GM12801 (cell line): ENCODE results near the gene SH3BGRL.

Experiments
- CTCF ChIP-seq: IDR thresholded peaks from one replicate; pipeline ENCODE4 v1.5.1; 2011; ENCODE audit warnings: control low read depth; ENCODE audit not compliant: insufficient read length; ENCODE audit errors: extremely low read depth

Gene SH3BGRL

GRCh38 chrX:81286608-81287007, 84.7 kb downstream of the SH3BGRL start:
- TF ChIP-seq CTCF: no peak

- no peak for TF ChIP-seq CTCF
These were observed 90.1 kb downstream of the SH3BGRL start for GRCh38 chrX:81291996-81292395.

- no peak for TF ChIP-seq CTCF
These were observed 92.2 kb downstream of the SH3BGRL start for GRCh38 chrX:81294101-81294500.

GRCh38 chrX:81301877-81302276, 100.0 kb downstream of the SH3BGRL start:
- TF ChIP-seq CTCF: no peak

- TF ChIP-seq CTCF: no peak
These were observed 102.7 kb downstream of the SH3BGRL start for GRCh38 chrX:81304563-81304962.

- TF ChIP-seq CTCF: no peak
These were observed 103.3 kb downstream of the SH3BGRL start for GRCh38 chrX:81305240-81305639.

- TF ChIP-seq CTCF: no peak
These were observed 106.4 kb downstream of the SH3BGRL start for GRCh38 chrX:81308086-81308829.

- no peak for TF ChIP-seq CTCF
These were observed 114.3 kb downstream of the SH3BGRL start for GRCh38 chrX:81316163-81316562.
